Nephron (organoid): ENCODE results near the gene HSPA12B.

Experiments used
- H3K27ac Mint-ChIP-seq, 3 experiments: 2 replicates each; pipeline ENCODE4 v1.8.0; 2020; ENCODE audit warnings: mixed read lengths in 3 of 3, mild to moderate bottlenecking in 2 of 3, moderate library complexity in 1 of 3
- H3K27me3 Mint-ChIP-seq: 2 replicates; pipeline ENCODE4 v1.8.0; 2021; ENCODE audit warnings: low read depth, mild to moderate bottlenecking, moderate library complexity, mixed read lengths
- H3K36me3 Mint-ChIP-seq: 2 replicates; pipeline ENCODE4 v1.8.0; 2020; ENCODE audit warnings: low read depth, mixed read lengths
- H3K4me1 Mint-ChIP-seq: 2 replicates; pipeline ENCODE4 v1.8.0; 2020; ENCODE audit warnings: mixed read lengths
- H3K4me3 Mint-ChIP-seq, 3 experiments: 2 replicates each; pipeline ENCODE4 v1.8.0; 2020; ENCODE audit warnings: mild to moderate bottlenecking in 3 of 3, mixed read lengths in 3 of 3, moderate library complexity in 2 of 3
- H3K9me3 Mint-ChIP-seq: 2 replicates; pipeline ENCODE4 v1.8.0; 2020; ENCODE audit warnings: mixed read lengths
- TF ChIP-seq, protein P1 (sequence below), 3 experiments: fragments of 200-600 bp; sonication (generic); IDR thresholded peaks; one replicate each; pipeline ENCODE4 v1.5.0; 2021; ENCODE audit warnings: antibody characterized with exemption in 3 of 3; ENCODE audit not compliant: unreplicated experiment in 3 of 3

HSPA12B gene

DNA sequence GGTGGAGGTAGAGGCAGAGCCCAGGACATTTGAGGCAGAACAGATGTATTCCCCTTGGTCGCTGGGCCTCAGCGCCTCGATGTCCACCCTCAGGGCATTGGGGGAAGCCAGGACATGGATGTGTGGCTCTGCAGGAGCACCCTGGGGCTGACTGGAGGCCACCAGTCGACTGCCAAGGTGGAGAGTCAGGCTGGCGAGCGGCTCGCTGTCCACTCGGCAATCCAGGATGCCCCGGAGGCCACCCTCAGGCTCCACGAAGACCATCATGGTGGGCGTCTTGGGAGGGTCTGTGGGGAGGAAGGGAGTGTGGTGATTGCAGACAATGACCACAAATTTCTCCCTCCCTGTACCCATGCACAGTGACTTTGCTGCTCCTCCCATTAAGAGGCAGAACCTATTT is 42.5 kb upstream of the HSPA12B start:
- TF ChIP-seq, protein P1, sequence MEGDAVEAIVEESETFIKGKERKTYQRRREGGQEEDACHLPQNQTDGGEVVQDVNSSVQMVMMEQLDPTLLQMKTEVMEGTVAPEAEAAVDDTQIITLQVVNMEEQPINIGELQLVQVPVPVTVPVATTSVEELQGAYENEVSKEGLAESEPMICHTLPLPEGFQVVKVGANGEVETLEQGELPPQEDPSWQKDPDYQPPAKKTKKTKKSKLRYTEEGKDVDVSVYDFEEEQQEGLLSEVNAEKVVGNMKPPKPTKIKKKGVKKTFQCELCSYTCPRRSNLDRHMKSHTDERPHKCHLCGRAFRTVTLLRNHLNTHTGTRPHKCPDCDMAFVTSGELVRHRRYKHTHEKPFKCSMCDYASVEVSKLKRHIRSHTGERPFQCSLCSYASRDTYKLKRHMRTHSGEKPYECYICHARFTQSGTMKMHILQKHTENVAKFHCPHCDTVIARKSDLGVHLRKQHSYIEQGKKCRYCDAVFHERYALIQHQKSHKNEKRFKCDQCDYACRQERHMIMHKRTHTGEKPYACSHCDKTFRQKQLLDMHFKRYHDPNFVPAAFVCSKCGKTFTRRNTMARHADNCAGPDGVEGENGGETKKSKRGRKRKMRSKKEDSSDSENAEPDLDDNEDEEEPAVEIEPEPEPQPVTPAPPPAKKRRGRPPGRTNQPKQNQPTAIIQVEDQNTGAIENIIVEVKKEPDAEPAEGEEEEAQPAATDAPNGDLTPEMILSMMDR (IDR thresholded peaks at IDR 0.05; ENCODE audit: unreplicated experiment in 3 of 3), result no peak
- H3K4me3 Mint-ChIP-seq, result no peak overlapping the region
- no peak overlapping the region for H3K27ac Mint-ChIP-seq
- H3K4me1 Mint-ChIP-seq, result peaks cover 36% of the 10 kb centered on the region
- H3K36me3 Mint-ChIP-seq, result no peaks in the 10 kb centered on the region
- no peaks in the 10 kb centered on the region for H3K9me3 Mint-ChIP-seq
- H3K27me3 Mint-ChIP-seq, result peaks cover 8% of the 10 kb centered on the region

GRCh38 chr20:3690413-3690812 is 42.1 kb upstream of the HSPA12B start:
- H3K36me3 Mint-ChIP-seq, result no peaks in the 10 kb centered on the region
- TF ChIP-seq, protein P1 (IDR thresholded peaks at IDR 0.05; ENCODE audit: unreplicated experiment in 3 of 3), result no peak
- peaks cover 5% of the 10 kb centered on the region for H3K27me3 Mint-ChIP-seq
- H3K9me3 Mint-ChIP-seq, result no peaks in the 10 kb centered on the region
- no peak overlapping the region for H3K27ac Mint-ChIP-seq
- no peak overlapping the region for H3K4me3 Mint-ChIP-seq
- peaks cover 32% of the 10 kb centered on the region for H3K4me1 Mint-ChIP-seq

DNA sequence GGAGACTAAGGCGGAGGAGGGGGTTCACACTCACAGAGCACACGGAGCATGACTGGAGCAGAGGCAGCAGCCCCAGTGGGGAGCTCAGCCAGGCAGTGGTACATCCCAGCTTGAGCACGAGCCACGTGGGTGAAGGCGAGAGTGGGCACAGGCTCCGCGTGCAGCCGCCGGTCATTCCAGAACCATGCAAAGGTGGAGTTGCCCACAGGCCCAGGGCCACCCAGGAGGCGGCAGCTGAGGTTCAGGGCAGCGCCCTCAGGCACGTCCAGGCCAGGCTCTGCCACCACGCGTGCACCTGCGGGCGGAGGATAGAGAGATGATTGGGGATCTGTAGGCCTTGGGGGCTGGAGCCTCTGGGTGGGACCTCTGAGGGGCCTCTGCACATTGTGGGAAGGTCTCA is 41.2 kb upstream of the HSPA12B start:
- TF ChIP-seq, protein P1 (IDR thresholded peaks at IDR 0.05; ENCODE audit: unreplicated experiment in 3 of 3), result no peak
- H3K27ac Mint-ChIP-seq, result no peak overlapping the region
- no peak overlapping the region for H3K4me3 Mint-ChIP-seq
- no peaks in the 10 kb centered on the region for H3K36me3 Mint-ChIP-seq
- H3K9me3 Mint-ChIP-seq, result no peaks in the 10 kb centered on the region
- H3K4me1 Mint-ChIP-seq, result peaks cover 23% of the 10 kb centered on the region
- no peaks in the 10 kb centered on the region for H3K27me3 Mint-ChIP-seq

DNA sequence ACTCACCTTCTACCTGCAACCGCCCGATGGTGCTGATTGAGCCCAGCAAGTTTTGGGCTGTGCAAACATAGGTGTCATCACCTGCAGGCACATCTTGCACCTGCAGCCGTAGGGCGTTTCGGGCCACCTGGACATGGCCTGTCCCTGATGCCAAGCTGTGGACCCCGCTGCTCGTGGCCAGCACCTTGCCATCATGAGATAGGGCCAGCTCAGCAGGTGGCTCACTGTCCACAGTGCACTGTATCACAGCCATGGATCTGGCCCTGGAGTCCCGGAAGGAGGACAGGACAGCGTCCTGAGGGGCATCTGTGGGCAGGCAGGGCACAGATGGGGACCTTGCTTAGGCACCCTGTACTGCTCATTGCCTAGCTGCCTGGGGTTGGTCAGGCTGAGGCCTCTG is 40.6 kb upstream of the HSPA12B start:
- no peak overlapping the region for H3K27ac Mint-ChIP-seq
- H3K36me3 Mint-ChIP-seq, result no peaks in the 10 kb centered on the region
- no peaks in the 10 kb centered on the region for H3K9me3 Mint-ChIP-seq
- no peak overlapping the region for H3K4me3 Mint-ChIP-seq
- H3K27me3 Mint-ChIP-seq, result no peaks in the 10 kb centered on the region
- peaks cover 17% of the 10 kb centered on the region for H3K4me1 Mint-ChIP-seq
- TF ChIP-seq, protein P1 (IDR thresholded peaks at IDR 0.05; ENCODE audit: unreplicated experiment in 3 of 3), result no peak

DNA sequence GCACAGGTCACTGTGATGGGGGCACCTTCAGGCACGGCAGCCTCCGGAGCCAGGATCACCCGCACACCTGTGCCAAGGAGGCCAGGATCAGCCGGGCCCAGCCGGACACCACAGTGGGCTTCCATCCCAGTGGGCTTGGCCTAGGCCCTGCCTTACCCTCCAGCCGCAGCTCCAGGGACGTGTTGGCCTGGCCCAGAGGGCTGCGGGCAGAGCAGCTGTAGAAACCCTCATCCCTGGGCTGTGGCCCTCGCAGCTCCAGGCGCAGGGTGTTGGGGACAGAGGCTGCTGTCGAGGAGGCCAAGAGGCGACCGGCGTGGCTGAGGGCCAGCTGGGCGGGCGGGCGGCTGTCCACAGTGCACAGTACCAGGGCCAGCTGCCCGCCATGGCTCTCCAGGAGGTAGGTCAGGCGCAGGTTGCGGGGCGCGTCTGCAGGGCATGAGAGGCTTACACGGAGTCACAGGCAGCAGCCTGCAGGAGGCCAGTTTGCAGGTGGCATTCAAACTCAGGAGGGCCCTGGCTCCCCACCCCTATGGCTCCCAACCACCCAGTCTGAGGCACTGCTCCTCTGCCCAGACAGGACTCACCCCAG is 39.7 kb upstream of the HSPA12B start:
- Mint-ChIP-seq H3K4me3 (no peak overlapping the region), H3K27me3 (no peaks in the 10 kb centered on the region), H3K36me3 (no peaks in the 10 kb centered on the region), H3K4me1 (peaks cover 8% of the 10 kb centered on the region), H3K27ac (no peak overlapping the region), H3K9me3 (no peaks in the 10 kb centered on the region)
- TF ChIP-seq, protein P1 (IDR thresholded peaks at IDR 0.05; ENCODE audit: unreplicated experiment in 3 of 3), result no peak

GRCh38 chr20:3693376-3693775 is 39.1 kb upstream of the HSPA12B start:
- no peaks in the 10 kb centered on the region for H3K27me3 Mint-ChIP-seq
- peaks cover 8% of the 10 kb centered on the region for H3K4me1 Mint-ChIP-seq
- no peaks in the 10 kb centered on the region for H3K36me3 Mint-ChIP-seq
- H3K4me3 Mint-ChIP-seq, result no peak overlapping the region
- H3K27ac Mint-ChIP-seq, result no peak overlapping the region
- H3K9me3 Mint-ChIP-seq, result no peaks in the 10 kb centered on the region
- TF ChIP-seq, protein P1 (IDR thresholded peaks at IDR 0.05; ENCODE audit: unreplicated experiment in 3 of 3), result no peak
